ENCODE results near the gene PERM1.

The PERM1 gene

GRCh38 chr1:930633-931138, 51.2 kb downstream of the PERM1 start:
- no peak for FAIRE-seq

DNA sequence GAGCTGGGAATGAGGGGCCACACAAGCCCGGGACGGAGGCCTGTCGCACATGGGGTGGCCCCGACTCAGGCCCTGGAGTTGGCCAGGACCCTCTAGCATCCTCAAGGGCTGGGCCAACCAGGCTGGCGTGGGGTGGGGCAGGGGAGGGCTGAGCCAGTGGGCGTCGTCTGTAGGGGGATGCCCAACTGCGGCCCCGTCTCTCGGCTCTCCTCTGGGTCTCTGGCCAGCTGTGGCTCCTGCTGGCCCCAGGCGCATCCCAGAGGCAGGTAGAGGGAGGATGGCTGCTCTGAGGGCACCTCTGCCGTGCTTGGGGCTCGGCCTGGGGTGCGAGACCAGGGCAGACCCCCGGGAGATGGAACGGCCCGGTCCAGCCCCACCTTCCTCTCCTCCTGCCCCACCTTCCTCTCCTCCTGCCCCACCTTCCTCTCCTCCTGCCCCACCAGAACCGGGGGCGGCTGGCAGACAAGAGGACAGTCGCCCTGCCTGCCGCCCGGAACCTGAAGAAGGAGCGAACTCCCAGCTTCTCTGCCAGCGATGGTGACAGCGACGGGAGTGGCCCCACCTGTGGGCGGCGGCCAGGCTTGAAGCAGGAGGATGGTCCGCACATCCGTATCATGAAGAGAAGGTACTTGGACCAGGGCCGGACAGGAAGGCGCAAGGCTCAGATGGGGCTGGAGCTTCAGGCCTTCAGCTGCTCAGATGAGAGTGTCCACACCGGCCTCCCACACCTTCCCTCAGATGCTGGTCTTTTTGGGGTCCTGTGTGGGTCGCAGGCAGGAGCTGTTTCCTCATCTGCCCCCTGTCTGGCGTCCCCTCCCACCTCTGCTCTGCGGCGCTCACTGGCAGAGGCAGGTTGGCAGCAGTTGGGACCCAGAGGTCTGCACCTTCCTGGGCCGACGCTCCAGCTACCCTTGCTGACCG, 51.9 kb downstream of the PERM1 start:
- FAIRE-seq, result no peak

DNA sequence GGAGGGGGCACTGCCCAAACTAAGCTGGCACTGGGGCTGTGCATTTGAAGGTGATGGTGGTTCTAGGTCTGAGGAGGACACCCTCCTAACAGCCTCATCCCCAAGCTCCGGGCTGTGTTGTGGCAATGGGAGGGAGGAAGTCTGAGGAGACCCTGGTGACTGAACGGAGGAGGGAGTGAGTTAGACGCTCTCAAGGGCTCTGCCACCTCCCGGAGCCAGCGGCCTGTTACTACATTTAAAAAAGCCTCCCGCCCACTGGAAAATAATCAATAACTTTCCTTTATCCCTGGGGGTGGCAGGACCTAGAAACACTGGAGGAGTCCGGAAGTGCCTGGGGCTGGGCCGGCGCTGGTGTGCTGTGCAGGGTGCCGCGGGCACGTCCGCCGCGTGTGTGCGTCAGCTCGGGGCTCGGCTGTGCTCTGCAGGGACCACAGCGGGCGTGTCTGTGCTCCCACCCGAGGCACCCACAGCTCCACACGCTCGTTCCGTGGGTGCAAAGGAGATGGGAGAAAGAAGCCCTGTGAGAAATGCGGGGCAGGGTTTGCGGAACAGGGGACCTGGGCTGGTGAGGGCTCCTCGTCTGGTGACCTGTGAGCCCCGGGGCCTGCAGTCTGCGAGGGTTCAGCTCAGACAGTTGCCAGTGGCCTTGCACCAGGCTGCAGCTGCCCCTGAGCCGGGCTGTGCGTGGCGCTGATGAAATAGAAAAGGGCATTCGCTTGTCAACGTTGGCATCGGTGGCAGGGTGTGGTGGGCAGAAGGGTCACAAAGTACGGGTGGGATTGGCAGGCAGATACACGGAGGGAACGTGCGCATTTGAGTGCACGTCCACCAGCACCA, 52.9 kb downstream of the PERM1 start:
- FAIRE-seq, result peak; percentile 3

GRCh38 chr1:927748-928147, 54.1 kb downstream of the PERM1 start:
- FAIRE-seq, result no peak

DNA sequence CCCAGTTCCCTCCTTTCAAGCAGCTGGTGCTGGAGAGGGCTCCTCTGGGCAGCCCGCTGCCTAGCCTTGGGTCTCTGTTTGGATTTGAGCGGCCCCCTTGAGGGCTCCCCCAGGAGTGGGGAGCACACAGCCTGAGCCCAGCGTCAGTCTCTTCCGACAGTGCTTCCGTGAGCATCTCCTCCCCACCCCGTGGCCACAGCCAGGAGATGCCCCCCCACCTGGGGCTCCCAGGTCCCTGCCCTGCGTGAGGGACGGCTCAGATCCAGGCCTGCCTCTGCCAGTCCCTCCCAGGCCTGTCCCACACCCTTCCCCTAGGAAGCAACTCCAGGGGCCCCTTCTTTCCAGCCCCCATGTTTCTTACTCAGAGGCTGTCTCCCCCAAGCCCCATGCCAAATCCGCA, 54.7 kb downstream of the PERM1 start:
- FAIRE-seq, result no peak

DNA sequence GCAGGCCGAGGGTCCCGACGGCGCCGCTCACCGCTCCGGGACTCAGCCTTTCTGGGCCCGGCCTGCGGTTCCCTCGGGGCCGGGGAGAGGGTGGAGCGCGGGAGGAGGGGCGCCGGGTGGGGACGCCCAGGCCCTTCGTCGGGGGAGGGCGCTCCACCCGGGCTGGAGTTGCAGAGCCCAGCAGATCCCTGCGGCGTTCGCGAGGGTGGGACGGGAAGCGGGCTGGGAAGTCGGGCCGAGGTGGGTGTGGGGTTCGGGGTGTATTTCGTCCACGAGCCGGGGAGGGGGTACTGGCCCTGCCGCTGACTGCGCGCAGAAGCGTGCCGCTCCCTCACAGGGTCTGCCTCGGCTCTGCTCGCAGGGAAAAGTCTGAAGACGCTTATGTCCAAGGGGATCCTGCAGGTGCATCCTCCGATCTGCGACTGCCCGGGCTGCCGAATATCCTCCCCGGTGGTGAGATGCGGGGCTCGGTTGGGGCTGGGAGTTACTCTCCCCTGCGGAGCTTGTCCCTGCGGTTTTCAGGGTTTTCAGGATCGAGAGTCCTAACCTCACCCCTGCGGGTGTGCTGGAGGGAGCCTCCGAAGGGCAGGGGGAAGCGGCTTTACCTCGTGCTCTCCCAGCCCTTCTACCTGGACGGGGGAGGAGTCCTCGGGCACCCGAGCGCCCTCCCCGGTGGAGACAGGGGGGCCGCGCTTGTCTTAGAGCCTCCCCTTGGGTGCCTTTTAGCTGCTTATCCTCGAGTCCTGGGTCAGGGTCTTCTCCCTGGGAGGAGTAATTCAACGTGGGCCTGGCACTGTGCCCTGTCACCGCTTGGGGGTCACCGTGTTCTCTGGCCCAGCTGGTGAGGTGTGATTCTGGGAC, 56.1 kb downstream of the PERM1 start:
- no peak for FAIRE-seq
